GM21529 (cell line): Measurements from ENCODE around the gene CZIB.
"Not testable (repeated sequence)": the region's sequence is repeated elsewhere in the genome, so short reads cannot be mapped to it uniquely, and the experiment has no call there.

Experiments
- ATAC-seq: cut with Tn5 transposase; IDR thresholded peaks from one replicate; pipeline ENCODE4 v1.9.1; 2021; ENCODE audit not compliant: unreplicated experiment

Gene CZIB

GRCh38 chr1:53238197-53239155, 18.0 kb upstream of the CZIB start, which contains the start of gene MAGOH:
Gene MAGOH, minus strand, starts transcription at chr1:53238518. Its CDS starts 70 bp downstream, at chr1:53238448.
- peak; percentile 98 for ATAC-seq

GRCh38 chr1:53237638-53238037, 17.2 kb upstream of the CZIB start:
- no peak for ATAC-seq

- no peak for ATAC-seq
Observed at GRCh38 chr1:53220962-53221286, 490 bp upstream of the CZIB start.

GRCh38 chr1:53219711-53220110, 723 bp downstream of the CZIB start:
- no peak for ATAC-seq

GRCh38 chr1:53218201-53218600, 2.2 kb downstream of the CZIB start:
- ATAC-seq, result no peak

- ATAC-seq, result no peak
Observed at GRCh38 chr1:53214376-53214940, 6.0 kb downstream of the CZIB start.

GRCh38 chr1:53210954-53211353, 9.5 kb downstream of the CZIB start:
- ATAC-seq, result no peak

GRCh38 chr1:53210352-53210751, 10.1 kb downstream of the CZIB start:
- ATAC-seq, result no peak

- no peak for ATAC-seq
Observed at GRCh38 chr1:53207726-53208125, 12.7 kb downstream of the CZIB start.

GRCh38 chr1:53206735-53207379, 13.6 kb downstream of the CZIB start:
- ATAC-seq, result no peak

- ATAC-seq, result not testable (repeated sequence)
Observed at GRCh38 chr1:53206083-53206685, 14.2 kb downstream of the CZIB start.

GRCh38 chr1:53205496-53205895, 14.9 kb downstream of the CZIB start:
- not testable (repeated sequence) for ATAC-seq

GRCh38 chr1:53203466-53203865, 17.0 kb downstream of the CZIB start:
- ATAC-seq, result no peak

GRCh38 chr1:53198241-53198651, 22.2 kb downstream of the CZIB start:
- ATAC-seq, result no peak

GRCh38 chr1:53197291-53198200, 22.9 kb downstream of the CZIB start:
- ATAC-seq, result no peak

GRCh38 chr1:53196485-53197290, 23.7 kb downstream of the CZIB start, which contains the start of gene CPT2:
Gene CPT2, plus strand, starts transcription at chr1:53196824. Its CDS starts 120 bp downstream, at chr1:53196944.
- ATAC-seq, result peak; percentile 99

GRCh38 chr1:53196017-53196484, 24.4 kb downstream of the CZIB start:
- peak; percentile 4 for ATAC-seq

- no peak for ATAC-seq
Observed at GRCh38 chr1:53195246-53196016, 25.0 kb downstream of the CZIB start.

- ATAC-seq, result no peak
Observed at GRCh38 chr1:53190210-53190611, 30.2 kb downstream of the CZIB start.
